ENCODE data around the gene MIER2.
"Not testable (repeated sequence)": the region's sequence is repeated elsewhere in the genome, so short reads cannot be mapped to it uniquely, and the experiment has no call there.

The MIER2 gene, protein sequence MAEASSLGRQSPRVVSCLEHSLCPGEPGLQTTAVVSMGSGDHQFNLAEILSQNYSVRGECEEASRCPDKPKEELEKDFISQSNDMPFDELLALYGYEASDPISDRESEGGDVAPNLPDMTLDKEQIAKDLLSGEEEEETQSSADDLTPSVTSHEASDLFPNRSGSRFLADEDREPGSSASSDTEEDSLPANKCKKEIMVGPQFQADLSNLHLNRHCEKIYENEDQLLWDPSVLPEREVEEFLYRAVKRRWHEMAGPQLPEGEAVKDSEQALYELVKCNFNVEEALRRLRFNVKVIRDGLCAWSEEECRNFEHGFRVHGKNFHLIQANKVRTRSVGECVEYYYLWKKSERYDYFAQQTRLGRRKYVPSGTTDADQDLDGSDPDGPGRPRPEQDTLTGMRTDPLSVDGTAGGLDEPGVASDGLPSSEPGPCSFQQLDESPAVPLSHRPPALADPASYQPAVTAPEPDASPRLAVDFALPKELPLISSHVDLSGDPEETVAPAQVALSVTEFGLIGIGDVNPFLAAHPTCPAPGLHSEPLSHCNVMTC

DNA sequence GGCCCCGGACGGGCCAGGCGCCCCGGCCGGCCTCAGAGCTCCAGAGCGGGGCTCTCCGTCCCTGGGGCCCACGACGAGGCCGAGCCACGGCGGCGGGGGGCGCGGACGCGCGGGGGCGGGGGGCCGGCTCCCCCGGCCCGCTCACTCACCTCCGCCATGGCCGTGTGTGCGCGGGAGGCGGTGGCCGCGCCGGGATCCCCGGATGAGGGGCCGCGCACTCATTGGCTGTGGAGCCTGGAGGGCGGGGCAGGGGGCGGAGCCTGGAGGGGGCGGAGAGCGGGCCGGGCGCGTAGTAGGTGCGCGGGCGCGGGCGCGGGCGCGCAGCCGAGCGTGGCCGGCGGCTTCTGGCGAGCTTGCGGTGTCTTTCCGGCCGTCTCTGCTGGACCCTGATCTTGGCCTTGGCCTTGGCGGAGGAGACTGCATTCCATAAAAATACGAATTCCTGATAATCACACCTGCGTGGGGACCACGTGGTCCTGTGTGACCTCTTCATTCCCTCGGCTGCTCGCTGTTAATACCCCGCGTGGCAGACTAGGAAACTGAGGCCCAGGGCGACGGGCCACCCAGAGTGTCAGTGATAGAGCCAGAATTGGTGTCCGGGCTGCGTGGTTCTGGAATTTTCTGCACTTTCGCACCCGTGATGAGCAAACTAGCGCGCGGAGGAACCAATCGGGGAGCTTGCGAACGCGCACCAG lies at the start of gene MIER2:
Gene MIER2, minus strand, starts transcription at position 172 of the 695 bp plus-strand sequence. Its CDS starts 14 bp downstream, at position 158.
- peak; percentile 83 for DNase-seq (ENCODE audit: low spot score)

DNA sequence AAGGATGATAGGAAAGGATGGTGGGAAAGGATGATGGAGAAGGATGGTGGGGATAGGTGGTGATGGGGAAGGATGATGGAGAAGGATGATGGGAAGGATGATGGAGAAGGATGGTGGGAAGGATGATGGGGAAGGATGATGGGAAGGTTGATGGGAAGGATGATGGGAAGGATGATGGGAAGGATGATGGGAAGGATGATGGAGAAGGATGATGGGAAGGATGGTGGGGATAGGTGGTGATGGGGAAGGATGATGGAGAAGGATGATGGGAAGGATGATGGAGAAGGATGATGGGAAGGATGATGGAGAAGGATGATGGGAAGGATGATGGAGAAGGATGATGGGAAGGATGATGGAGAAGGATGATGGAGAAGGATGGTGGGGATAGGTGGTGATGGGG lies 49.0 kb upstream of the MIER2 start:
- DNase-seq (ENCODE audit: low spot score), result not testable (repeated sequence)

DNA sequence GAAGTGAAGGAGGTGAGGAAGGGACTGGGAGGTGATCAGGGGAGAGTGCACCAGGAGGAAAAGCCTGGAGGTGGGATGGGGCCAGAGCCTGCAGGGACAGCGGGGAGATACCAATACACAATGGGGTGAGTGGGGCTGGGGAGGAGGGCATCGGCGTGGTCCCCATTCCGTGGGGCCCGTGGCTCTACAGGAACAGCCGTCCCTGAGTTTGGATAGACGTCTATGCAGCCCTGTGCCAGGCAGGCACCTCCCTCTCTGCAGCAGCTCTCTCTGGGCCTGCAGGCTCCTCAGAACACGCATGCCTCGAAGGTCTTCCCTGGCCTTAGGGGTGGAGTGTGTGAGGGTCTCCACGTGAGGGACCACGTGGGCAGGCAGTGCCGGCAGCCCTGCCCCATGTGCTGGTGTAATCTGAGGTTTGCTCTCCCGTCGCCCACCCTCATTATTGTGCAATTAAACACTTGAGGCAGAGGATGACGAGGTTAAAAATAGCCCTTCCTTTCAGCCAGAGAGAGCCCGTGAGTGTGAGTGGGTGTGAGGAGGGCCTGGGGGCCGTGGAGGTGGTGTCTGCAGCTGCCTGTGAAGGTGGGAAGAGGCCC lies 47.9 kb upstream of the MIER2 start:
- no peak for DNase-seq (ENCODE audit: low spot score)

DNA sequence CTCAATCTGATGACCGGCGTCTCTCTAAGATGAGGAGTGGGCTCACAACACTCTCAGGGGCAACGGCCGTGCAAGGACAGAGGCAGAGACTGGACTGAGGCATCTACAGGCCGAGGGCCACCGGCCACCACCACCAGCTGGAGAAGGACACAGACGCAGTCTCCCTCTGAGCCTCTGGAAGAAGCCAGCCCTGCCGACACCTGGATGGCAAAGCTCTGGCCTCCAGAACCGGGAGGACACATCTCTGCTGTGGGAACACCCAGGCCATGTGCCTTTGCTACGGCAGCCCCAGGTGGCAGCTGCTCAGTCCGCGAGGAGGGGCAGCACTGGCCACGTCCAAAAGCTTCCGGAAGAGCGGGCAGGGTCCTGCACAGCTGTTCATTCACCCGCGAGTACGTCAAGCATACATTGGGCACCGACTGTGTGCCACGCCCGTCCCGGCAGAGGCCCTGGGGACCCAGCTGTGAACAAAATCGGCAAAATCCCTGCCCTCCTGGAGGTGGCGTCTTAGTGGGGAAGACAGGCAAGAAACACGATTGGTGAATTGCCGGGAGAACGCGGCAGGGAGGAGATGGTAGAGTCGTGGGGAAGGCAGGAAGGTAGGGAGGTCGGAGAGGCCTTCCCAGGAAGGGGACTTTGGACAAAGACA lies 47.3 kb upstream of the MIER2 start:
- no peak for DNase-seq (ENCODE audit: low spot score)

DNA sequence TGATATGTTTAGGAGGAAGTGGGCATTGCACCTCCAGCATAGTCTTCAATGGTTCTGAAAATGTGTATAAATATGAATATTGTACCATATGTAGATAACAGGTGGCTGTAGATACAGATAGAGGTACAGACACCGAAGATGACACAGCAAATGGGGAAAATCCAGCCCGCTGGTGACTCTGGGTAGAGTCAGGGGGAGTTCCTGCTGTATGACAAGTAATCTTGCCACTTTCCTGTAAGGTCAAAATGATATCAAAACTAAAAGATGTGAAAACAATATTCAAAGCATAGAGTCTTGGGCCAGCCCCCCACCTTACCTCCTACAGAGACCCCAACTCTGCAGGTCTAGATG lies 46.6 kb upstream of the MIER2 start:
- DNase-seq (ENCODE audit: low spot score), result no peak

DNA sequence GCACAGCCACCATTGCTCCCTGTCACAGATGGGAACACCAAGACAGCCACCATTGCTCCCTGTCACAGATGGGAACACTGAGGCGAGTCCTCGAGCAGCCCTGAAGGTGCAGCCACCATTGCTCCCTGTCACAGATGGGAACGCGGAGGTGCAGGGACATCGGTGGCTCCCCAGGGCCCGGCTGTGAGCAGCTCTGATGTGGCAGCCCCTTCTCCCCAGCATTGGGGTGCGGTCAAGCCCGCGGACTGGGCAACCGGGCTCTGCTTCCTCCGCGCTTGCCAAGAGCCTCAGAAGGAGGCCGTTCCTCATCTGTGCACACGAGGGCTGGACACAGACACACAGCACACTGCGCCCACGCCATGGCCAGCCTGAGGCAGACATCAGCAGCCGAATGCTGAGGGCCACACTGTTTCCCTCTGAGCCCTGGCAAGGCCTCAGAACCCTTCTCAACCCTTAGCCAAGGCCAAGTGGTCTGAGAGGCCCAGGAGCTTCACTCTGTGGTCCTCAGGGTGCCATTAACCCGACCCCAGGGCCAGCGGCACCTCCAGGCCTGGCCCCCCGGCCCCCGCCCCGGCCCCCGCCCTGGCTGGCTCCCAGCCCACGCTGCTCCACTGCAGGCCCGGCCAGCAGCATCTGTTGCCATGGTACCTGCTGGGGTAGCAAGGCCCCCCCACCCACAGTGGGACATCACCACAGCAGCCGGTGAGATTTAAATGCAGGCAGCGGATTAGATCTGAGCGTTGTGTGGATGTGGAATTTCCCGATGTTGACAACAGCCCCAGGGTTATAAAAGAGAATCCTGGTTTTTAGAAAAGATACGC lies 46.0 kb upstream of the MIER2 start:
- no peak for DNase-seq (ENCODE audit: low spot score)

DNA sequence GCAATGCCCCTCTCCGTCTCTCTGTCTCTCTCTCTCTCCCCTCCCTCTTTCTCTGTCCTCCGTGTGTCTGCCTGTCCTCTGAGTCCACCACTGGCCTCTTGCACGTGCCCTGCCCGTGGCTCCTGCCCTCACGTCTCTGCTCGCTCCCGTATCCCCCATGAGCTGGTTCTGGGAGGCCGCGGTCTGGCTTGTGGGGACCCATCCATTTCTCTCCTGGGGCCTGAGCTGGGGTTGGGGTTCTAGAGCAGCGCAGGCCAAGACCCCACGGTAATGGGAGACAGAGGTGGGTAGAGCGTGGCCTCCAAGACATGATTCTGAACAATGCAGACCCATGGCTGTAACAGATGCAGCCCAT lies 45.3 kb upstream of the MIER2 start:
- DNase-seq (ENCODE audit: low spot score), result no peak

DNA sequence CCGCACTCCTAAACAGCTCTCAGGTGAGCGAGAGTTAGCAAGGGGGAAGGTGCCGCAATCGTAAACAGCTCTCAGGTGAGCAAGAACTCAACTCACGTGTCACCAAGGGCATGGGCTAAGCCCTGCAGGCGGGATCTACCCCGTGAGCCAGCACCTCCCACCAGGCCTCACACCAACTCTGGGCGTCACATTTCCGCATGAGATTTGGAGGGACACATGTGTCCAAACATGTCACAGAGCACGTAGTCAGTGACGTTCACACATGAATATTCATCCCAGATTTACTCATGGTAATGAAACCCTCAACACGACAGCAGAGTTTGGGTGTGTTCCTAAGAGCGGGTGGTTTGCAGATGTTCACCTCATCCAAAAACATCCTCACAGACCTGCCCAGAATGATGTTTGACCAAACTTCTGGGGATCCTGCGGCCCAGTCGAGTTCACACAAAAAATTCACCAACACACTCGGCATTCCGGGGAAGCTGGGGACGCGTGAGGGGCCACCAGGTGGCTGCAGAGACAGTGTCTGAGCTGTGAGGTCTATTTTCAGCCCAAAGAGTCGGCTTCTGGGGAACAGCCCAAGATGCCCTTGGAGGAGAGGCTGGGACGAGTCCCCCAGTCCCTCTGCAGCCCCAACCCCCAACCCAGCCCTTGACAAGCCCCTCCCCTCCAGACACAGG lies 44.8 kb upstream of the MIER2 start:
- DNase-seq (ENCODE audit: low spot score), result no peak

DNA sequence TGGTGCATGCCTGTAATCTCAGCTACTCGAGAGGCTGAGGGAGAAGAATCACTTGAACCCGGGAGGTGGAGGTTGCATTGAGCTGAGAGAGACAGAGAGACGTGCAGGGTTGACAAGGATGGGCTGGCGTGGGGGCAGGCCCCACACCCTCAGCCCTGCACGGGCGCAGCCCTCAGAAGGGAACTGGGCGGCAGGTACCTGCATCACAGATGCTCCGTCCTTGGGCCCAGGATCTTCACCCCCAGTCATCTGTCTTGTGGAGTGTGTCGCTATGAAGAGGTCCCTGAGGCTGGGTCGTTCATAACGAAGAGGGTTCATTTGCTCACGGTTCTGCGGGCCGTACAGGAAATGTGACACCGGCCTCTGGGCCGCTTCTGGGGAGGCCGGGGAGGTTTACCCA lies 44.1 kb upstream of the MIER2 start:
- DNase-seq (ENCODE audit: low spot score), result no peak

DNA sequence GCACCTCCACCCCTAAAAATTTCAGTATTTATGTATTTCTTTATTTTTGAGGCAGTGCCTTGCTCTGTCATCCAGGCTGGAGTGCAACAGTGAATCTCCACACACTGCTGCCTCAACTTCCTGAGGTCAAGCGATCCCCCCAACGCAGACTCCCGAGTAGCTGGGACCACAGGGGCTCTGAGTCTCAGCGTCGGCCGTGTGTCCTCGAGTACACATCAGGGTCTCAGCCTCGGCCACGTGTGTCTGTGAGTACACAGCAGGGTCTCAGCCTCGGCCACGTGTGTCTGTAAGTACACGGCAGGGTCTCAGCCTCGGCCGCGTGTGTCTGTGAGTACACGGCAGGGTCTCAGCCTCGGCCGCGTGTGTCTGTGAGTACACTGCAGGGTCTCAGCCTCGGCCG lies 43.2 kb upstream of the MIER2 start:
- no peak for DNase-seq (ENCODE audit: low spot score)

DNA sequence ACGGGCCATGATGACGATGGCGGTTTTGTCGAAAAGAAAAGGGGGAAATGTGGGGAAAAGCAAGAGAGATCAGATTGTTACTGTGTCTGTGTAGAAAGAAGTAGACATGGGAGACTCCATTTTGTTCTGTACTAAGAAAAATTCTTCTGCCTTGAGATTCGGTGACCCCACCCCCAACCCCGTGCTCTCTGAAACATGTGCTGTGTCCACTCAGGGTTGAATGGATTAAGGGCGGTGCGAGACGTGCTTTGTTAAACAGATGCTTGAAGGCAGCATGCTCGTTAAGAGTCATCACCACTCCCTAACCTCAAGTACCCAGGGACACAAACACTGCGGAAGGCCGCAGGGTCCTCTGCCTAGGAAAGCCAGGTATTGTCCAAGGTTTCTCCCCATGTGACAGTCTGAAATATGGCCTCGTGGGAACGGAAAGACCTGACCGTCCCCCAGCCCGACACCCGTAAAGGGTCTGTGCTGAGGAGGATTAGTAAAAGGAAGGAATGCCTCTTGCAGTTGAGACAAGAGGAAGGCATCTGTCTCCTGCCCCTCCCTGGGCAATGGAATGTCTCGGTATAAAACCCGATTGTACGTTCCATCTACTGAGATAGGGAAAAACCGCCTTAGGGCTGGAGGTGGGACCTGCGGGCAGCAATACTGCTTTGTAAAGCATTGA lies 42.2 kb upstream of the MIER2 start:
- DNase-seq (ENCODE audit: low spot score), result not testable (repeated sequence)

DNA sequence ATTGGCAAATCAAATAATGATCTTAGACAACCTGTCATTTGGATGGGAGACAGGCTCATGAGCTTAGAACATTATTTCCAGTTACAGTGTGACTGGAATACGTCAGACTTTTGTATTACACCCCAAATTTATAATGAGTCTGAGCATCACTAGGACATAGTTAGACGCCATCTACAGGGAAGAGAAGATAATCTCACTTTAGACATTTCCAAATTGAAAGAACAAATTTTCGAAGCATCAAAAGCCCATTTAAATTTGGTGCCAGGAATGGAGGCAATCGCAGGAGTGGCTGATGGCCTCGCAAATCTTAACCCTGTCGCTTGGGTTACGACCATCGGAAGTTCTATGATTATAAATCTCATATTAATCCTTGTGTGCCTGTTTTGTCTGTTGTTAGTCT lies 41.6 kb upstream of the MIER2 start:
- DNase-seq (ENCODE audit: low spot score), result not testable (repeated sequence)

DNA sequence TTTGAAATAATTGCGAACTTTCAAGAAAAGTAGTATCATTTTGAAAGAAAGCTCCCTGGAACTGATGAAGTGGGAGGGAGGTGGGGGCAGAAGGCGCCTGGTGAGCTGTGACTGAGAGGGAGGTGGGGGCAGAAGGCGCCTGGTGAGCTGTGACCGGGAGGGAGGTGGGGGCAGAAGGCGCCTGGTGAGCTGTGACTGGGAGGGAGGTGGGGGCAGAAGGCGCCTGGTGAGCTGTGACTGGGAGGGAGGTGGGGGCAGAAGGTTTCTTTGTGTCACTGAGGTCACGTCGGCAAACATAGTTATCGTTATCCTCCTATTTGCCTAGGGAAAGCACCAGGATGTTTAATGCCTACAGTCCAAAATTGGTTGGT lies 40.2 kb upstream of the MIER2 start:
- no peak for DNase-seq (ENCODE audit: low spot score)

DNA sequence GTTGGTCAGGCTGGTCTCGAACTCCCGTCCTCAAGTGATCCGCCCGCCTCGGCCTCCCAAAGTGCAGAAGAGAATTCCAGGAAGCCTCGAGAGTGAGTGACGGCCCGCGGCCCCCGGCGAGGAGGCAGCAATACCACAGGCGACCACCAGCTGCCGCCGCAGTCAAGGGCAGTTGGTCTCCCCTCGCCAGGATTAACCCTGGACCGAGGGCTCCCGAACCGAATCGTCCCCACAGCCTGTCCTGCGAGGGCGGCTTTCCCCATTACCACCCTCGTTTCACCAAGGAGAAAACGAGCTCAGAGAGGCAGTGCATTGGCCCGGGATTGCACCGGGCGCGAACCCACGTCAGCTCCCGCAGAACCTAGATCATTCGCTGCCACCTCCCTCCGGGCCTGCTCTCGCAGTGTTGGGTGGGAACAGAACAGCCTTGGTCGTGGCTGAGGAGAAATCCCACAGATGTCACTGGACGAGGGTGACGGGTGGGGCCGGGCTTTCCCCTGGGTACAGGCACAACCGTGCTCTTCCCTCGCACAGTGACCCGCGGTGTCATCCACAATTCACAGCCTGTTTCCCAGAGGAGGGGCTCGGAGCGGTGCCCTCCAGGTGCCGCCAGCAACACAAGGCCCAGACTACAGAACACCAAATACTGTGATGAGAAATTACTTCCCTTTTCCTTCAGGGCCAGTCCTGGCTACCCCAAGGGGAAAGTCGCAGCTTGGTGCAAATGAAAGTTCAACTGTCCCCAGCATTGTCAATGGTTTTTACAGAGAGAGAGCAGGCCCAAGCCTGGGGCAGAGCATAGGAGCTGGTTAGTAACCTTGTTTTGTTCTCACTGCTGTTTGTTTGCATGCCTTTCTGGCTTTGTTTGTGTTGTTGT lies 39.6 kb upstream of the MIER2 start:
- no peak for DNase-seq (ENCODE audit: low spot score)

DNA sequence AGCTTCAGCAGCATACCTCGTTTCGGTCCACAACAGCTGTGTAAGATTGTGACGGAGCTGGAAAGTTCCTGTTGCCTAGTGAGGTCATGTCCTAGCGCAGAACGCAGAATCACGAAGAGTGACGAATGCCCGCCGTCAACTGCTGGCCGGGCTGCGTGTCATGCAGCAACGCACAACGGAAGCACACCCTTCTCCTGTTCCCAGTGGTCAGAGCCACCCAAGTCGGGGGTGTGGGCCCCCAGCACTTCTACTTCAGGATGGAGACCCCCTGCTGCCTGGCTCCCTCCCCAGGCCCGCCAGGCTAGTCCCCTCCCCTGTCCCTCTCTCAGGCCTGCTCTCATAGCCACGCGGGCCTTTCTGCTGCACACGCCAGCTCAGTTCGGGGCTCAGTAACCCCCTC lies 38.4 kb upstream of the MIER2 start:
- no peak for DNase-seq (ENCODE audit: low spot score)

DNA sequence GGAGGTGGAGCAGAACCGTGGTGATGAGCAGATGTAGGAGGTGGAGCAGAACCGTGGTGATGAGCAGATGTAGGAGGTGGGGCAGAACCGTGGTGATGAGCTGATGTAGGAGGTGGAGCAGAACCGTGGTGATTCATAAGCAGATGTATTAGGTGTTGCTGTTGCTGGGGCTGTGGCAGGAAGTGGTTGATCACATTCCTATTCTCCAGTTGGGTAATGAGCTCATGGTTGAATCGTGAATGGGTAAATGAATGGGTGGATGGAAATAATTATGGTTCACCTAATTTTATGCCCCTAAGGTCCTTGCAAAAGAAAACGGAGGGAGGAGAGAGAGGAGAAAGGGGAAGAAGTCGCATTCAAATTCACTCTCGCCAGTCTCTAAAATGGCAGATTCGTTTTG lies 38.0 kb upstream of the MIER2 start:
- peak; percentile 88 for DNase-seq (ENCODE audit: low spot score)

DNA sequence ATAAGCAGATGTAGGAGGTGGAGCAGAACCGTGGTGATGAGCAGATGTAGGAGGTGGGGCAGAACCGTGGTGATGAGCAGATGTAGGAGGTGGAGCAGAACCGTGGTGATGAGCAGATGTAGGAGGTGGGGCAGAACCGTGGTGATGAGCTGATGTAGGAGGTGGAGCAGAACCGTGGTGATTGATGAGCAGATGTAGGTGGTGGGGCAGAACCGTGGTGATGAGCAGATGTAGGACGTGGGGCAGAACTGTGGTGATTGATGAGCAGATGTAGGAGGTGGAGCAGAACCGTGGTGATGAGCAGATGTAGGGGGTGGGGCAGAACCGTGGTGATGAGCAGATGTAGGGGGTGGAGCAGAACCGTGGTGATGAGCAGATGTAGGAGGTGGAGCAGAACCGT lies 37.3 kb upstream of the MIER2 start:
- DNase-seq (ENCODE audit: low spot score), result peak; percentile 76

DNA sequence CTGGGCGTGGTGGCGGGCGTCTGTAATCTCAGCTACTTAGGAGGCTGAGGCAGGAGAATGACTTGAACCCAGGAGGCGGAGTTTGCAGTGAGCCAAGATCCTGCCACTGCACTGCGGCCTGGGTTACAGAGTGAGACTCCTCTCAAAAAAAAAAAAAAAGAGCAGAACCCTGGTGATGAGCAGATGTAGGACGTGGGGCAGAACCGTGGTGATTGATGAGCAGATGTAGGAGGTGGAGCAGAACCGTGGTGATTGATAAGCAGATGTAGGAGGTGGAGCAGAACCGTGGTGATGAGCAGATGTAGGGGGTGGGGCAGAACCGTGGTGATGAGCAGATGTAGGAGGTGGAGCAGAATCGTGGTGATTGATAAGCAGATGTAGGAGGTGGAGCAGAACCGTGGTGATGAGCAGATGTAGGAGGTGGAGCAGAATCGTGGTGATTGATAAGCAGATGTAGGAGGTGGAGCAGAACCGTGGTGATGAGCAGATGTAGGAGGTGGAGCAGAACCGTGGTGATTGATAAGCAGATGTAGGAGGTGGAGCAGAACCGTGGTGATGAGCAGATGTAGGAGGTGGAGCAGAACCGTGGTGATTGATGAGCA lies 36.1 kb upstream of the MIER2 start:
- DNase-seq (ENCODE audit: low spot score), result not testable (repeated sequence)

DNA sequence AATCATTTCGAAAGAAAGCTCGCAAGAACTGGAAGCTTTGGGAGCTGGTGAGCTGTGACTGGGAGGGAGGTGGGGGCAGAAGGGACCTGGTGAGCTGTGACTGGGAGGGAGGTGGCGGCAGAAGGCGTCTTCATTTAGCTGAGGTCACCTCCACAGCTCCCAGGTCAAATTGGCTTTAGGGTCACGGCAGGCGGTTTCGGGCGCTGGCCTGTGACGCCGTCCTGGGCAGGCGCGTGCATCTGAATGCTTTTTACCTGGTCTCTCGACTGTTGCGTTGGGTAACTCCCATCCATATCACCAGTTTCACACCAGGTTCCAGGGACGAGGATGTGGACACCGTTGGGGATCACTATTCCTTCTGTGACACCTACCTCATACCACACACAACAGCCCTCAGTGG lies 35.2 kb upstream of the MIER2 start:
- no peak for DNase-seq (ENCODE audit: low spot score)
